Measurements from ENCODE around the gene PLEKHG3.

The PLEKHG3 gene

DNA sequence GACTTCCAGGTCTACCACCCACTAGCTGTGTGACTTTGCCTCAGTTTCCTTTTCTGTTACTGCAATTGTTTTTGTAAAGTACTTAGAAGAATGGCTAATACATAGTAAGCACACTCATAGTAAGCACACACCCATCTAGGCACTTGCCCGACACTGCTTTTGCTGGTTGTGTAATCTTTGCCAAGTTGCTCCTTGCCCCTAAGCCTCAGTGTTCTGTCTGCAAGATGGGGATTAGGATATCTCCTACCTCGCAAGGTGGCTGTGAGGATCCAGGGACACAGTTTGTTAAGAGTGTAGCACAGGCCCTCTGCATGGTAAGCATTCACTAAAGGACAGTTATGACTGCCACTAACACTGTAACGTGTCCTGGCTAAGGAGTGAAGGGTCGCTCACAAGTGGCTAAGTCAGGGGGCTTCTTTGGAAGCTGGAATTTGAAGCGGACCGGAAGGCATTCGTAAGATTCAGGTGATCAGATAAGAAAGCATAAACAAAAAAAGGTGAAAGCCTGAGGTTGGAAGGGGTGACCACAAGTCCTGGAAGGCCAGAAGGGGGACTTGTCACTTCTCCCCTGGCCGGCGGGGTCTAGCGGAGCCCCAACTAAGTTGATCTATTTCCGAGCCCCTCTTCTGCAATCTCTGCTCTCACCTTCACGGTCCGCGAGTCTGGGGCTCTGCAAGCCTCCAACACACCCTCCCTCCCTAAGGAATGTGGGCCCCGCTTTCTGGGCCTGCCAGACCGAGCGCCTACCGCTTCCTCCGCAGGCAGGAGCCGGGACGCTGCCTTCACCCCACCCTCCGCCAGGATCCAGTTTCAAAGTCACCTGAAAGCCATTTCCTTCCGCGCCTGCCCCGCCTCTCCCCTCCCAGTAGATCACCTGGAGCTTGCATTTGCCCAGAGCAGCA, 1.5 kb upstream of the PLEKHG3 start:
- no peak for DNase-seq (ENCODE audit: low spot score)
- TF ChIP-seq, protein P1, sequence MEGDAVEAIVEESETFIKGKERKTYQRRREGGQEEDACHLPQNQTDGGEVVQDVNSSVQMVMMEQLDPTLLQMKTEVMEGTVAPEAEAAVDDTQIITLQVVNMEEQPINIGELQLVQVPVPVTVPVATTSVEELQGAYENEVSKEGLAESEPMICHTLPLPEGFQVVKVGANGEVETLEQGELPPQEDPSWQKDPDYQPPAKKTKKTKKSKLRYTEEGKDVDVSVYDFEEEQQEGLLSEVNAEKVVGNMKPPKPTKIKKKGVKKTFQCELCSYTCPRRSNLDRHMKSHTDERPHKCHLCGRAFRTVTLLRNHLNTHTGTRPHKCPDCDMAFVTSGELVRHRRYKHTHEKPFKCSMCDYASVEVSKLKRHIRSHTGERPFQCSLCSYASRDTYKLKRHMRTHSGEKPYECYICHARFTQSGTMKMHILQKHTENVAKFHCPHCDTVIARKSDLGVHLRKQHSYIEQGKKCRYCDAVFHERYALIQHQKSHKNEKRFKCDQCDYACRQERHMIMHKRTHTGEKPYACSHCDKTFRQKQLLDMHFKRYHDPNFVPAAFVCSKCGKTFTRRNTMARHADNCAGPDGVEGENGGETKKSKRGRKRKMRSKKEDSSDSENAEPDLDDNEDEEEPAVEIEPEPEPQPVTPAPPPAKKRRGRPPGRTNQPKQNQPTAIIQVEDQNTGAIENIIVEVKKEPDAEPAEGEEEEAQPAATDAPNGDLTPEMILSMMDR (IDR thresholded peaks at IDR 0.05; ENCODE audit: extremely low read depth, missing control alignments), result no peak

DNA sequence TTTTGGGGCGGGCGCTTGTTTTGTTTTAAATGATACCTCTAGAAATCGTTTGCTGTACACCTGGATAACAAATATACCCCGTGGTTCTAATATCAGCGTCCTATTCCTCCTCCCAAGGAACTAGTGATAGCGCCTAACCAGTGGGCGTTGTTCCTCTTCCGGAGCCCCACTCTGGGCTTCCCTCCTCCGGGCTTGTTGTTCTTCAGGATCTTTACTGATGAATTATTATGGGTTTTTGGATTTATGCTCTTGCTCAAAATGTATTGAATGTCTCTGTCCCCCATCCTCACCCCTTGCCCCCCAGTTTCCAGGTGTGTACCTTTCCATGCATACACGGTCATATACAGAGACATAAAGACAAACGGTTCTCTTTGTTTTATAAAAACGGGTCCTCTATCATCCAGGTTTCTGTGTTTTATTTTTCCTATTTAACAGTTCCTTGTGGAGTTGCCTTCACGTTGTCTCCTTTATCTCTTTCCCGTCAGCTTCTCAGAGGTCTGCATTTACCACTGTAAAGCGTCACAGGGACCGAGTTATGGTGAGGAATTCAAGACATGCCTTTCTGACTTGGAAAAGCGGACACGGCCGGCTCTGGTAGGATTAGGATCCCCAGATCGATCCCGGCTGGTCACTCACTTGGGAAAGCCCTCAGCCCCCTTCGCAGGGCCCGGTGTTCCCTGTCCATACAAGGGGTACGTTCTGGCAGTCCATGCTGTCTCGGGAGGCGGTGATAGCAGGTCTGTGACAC, 655 bp upstream of the PLEKHG3 start:
- DNase-seq (ENCODE audit: low spot score), result no peak
- TF ChIP-seq, protein P1 (IDR thresholded peaks at IDR 0.05; ENCODE audit: extremely low read depth, missing control alignments), result no peak

DNA sequence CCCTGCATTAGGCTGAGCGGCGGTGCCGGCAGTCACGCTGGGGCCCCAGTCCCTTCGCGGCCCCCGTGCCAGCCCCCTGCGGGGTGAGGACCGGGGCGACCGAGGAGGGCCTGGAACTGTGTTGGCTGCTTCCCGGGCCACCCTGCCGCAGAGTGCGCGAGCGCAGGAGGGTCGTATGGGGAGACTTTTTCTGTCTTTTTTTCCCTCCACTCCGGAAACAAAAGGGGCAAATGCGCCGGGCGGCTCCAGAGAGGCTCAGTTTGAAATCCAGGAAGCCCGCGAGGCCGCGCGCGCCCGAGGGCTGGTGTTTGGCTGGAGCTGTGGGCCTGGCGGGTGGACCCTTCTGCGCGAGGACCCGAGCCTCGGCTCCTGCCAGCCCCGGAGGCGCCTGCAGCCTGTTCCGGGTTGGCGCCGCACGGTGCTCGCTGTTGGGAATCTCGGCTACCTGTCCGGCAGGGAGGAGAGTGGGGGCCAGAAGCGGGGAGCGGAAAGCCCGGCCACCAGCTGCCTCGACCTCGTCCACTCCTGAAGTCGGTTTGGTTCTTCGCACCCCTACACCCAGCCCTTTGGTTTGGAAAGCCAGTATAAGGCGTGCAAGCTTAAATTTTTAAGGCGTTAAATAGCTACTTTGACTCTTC, 638 bp downstream of the PLEKHG3 start:
- DNase-seq (ENCODE audit: low spot score), result peak; percentile 22
- TF ChIP-seq, protein P1 (IDR thresholded peaks at IDR 0.05; ENCODE audit: extremely low read depth, missing control alignments), result no peak

GRCh38 chr14:64705381-64706118, 1.3 kb downstream of the PLEKHG3 start:
- TF ChIP-seq, protein P1 (IDR thresholded peaks at IDR 0.05; ENCODE audit: extremely low read depth, missing control alignments), result no peak
- peak; percentile 32 for DNase-seq (ENCODE audit: low spot score)

DNA sequence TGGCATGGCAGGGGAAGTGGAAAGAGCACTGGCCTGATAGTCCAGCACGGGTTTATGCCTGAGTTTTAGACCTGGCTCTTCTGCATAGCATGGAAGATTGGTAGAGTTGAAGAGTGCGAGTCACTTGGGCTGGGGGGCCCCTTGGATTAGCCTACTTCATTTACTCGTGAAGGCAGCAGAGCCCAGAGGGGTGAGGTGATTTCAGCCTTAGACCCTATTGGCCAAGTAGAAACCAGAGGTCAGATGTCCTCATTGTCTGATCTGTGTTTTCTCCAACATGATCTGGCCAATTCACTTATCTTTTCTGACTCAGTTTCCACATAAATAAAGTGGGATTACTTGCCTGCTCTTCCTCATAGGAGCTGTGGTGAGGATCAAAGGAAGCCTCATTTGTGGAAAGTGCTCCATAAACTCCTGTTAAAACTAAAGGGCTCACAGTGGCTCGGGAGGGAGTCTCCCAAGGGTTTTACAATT, 1.9 kb downstream of the PLEKHG3 start:
- DNase-seq (ENCODE audit: low spot score), result no peak
- TF ChIP-seq, protein P1 (IDR thresholded peaks at IDR 0.05; ENCODE audit: extremely low read depth, missing control alignments), result no peak

GRCh38 chr14:64706593-64707193, 2.5 kb downstream of the PLEKHG3 start:
- peak; percentile 21 for DNase-seq (ENCODE audit: low spot score)
- TF ChIP-seq, protein P1 (IDR thresholded peaks at IDR 0.05; ENCODE audit: extremely low read depth, missing control alignments), result no peak
